Neural crest cell (in vitro differentiated cells): Measurements from ENCODE around the gene KRTAP19-8. TPM values are rescaled to one million over a fixed set of nuclear protein-coding genes. Genes with fewer than 3 reads are reported as not detected.

ENCODE experiments used
- DNase-seq: peaks from one replicate; pipeline ENCODE4 v3.0.0; 2021; ENCODE audit warnings: low read depth, mixed read lengths, low spot score
- H3K27ac Mint-ChIP-seq: one replicate; pipeline ENCODE4 v1.8.0; 2021; ENCODE audit warnings: mild to moderate bottlenecking, mixed read lengths; ENCODE audit not compliant: unreplicated experiment
- H3K27me3 Mint-ChIP-seq: 2 replicates; pipeline ENCODE4 v1.8.0; 2021; ENCODE audit warnings: low read depth, mild to moderate bottlenecking, mixed read lengths
- H3K36me3 Mint-ChIP-seq: 2 replicates; pipeline ENCODE4 v1.8.0; 2021; ENCODE audit warnings: low read depth, mild to moderate bottlenecking, mixed read lengths
- H3K4me1 Mint-ChIP-seq: 2 replicates; pipeline ENCODE4 v1.8.0; 2021; ENCODE audit warnings: mixed read lengths
- H3K4me3 Mint-ChIP-seq: one replicate; pipeline ENCODE4 v1.8.0; 2021; ENCODE audit warnings: mild to moderate bottlenecking, mixed read lengths
- H3K9me3 Mint-ChIP-seq: 2 replicates; pipeline ENCODE4 v1.8.0; 2021; ENCODE audit warnings: mixed read lengths
- long read RNA-seq: library from polyadenylated mRNA; unstranded; transcript quantifications from one replicate; pipeline ENCODE4 v2.0.0, GENCODE V29; 2020
- total RNA-seq: library from RNA; stranded (reverse); gene quantifications from 2 replicates; pipeline ENCODE4 v1.2.1, GENCODE V29; 2021
- TF ChIP-seq, protein P1 (sequence below): fragments of 200-600 bp; sonication (generic); conservative IDR thresholded peaks from 2 replicates; pipeline ENCODE4 v1.5.0; 2021; ENCODE audit warnings: antibody characterized with exemption, mild to moderate bottlenecking

The KRTAP19-8 gene, protein sequence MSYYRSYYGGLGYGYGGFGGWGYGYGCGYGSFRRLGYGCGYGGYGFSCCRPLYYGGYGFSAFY
- total RNA-seq, result not detected in 2 replicates
- long read RNA-seq, result 0 reads

DNA sequence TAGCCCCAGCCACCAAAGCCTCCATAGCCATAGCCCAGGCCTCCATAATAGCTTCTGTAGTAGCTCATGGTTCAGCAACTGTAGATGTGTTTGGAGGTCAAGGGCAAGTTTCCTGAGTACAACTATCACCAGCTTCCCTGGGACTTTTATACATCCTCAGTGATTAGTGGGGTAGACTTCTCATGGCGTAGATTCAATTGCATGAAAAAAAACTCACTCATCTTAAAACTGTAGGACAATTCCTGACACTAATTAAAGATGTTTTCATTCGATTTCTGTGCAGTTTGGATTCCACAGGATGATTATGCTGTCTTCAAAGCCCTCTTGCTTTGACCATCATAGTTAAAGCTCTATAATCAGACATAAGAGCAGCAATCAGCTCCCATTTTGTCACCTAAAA lies at the start of gene KRTAP19-8:
TSS of gene KRTAP19-8 (minus strand) at position 101 of the 400 bp plus-strand sequence. CDS start at position 68, 33 bp downstream.
- Mint-ChIP-seq H3K36me3 (no peaks in the 10 kb centered on the region), H3K9me3 (peaks cover 5% of the 10 kb centered on the region), H3K4me3 (no peak within 1 kb of the TSS), H3K27me3 (peaks cover 11% of the 10 kb centered on the region), H3K4me1 (no peaks in the 10 kb centered on the region), H3K27ac (no peak within 1 kb of the TSS)
- no peak for DNase-seq
- TF ChIP-seq, protein P1, sequence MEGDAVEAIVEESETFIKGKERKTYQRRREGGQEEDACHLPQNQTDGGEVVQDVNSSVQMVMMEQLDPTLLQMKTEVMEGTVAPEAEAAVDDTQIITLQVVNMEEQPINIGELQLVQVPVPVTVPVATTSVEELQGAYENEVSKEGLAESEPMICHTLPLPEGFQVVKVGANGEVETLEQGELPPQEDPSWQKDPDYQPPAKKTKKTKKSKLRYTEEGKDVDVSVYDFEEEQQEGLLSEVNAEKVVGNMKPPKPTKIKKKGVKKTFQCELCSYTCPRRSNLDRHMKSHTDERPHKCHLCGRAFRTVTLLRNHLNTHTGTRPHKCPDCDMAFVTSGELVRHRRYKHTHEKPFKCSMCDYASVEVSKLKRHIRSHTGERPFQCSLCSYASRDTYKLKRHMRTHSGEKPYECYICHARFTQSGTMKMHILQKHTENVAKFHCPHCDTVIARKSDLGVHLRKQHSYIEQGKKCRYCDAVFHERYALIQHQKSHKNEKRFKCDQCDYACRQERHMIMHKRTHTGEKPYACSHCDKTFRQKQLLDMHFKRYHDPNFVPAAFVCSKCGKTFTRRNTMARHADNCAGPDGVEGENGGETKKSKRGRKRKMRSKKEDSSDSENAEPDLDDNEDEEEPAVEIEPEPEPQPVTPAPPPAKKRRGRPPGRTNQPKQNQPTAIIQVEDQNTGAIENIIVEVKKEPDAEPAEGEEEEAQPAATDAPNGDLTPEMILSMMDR, result no peak

DNA sequence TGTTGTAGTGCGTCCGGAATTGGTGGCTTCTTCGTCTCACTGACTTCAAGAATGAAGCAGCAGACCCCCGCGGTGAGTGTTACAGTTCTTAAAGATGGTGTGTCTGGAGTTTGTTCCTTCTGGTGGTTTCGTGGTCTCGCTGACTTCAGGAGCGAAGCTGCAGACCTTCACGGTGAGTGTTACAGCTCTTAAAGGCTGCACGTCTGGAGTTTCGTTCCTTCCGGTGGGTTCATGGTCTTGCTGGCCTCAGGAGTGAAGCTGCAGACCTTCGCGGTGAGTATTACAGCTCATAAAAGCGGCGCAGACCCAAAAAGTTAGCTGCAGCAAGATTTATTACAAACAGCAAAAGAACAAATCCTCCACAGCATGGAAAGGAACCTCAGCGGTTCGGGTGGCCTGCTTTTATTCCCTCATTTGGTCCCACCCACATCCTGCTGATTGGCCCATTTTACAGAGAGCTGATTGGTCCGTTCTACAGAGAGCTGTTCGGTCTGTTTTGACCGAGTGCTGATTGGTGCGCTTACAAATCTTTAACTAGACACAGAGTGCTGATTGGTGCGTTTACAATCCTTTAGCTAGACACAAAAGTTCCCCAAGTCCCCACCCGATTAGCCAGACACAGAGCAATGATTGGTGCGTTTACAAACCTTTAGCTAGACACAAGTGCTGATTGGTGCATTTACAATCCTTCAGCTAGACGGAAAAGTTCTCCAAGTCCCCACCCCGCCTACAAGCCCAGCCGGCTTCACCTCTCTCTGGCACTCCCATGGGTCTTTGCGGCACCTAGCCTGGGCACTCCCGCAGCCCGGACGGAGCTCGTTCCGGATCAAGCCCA lies 49.6 kb upstream of the KRTAP19-8 start:
- peaks cover 3% of the 10 kb centered on the region for H3K4me1 Mint-ChIP-seq
- no peak overlapping the region for H3K27ac Mint-ChIP-seq
- H3K27me3 Mint-ChIP-seq, result peaks cover 2% of the 10 kb centered on the region
- no peaks in the 10 kb centered on the region for H3K36me3 Mint-ChIP-seq
- H3K4me3 Mint-ChIP-seq, result no peak overlapping the region
- no peak for DNase-seq
- TF ChIP-seq, protein P1, result no peak
- no peaks in the 10 kb centered on the region for H3K9me3 Mint-ChIP-seq

DNA sequence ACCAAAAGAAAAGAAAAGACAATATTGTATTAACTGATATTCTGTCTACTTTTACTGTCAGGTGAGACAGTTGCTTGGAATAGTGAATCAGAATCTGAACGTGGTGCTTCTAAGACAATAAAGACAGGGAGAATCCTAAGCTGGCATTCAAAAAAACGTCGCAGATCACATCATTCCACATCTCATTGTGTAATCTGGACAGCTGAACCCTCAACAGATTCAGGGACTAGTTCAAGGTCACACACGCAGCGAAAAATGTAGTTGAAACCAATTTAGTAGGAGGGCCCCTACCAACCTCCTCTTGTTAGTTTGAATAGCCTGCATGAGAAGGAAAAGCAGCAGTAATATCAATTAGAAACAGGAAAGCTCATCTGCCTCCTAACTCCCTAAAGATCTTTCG lies 46.4 kb upstream of the KRTAP19-8 start:
- Mint-ChIP-seq H3K36me3 (no peaks in the 10 kb centered on the region), H3K4me3 (no peak overlapping the region), H3K4me1 (peaks cover 3% of the 10 kb centered on the region), H3K27ac (no peak overlapping the region), H3K27me3 (no peaks in the 10 kb centered on the region), H3K9me3 (no peaks in the 10 kb centered on the region)
- TF ChIP-seq, protein P1, result no peak
- no peak for DNase-seq

DNA sequence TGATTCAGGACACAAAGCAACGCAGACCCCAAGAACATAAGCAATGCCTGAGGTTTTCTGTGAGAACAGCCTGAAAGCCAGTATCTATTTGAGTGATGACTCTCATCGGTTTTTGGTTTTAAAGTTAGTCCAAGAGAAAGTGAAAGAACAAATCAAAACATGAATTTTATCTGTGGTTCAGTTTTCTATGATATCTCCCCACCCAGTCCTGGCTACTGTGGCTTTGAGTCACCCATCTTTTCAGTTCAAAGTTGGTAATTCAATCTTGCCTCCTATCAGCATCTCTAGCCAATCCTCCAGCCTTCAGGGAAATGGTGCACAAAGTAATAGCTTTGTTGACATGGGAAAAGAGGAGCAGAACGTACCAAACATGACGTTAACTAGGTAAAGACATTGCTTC lies 40.5 kb upstream of the KRTAP19-8 start:
- H3K27me3 Mint-ChIP-seq, result no peaks in the 10 kb centered on the region
- H3K9me3 Mint-ChIP-seq, result no peaks in the 10 kb centered on the region
- no peaks in the 10 kb centered on the region for H3K36me3 Mint-ChIP-seq
- no peaks in the 10 kb centered on the region for H3K4me1 Mint-ChIP-seq
- H3K4me3 Mint-ChIP-seq, result no peak overlapping the region
- TF ChIP-seq, protein P1, result no peak
- no peak for DNase-seq
- no peak overlapping the region for H3K27ac Mint-ChIP-seq

DNA sequence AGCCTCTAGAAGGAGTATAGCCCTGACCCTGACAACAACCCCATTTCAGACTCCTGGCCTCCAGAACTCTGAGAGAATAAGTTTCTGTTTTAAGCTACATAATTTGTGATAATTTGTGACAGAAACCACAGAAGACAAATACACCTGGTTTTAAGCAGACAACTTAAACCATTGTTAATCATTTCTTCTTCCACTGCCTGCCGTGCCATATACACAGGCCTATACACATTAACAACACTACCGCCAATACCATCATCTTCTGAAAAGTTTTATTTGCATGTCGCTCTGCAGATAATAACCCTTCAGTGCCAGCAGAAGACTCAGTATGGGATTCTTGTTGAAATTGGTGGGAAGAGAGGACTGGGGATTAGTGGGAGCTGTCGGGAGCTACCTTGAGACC lies 39.9 kb upstream of the KRTAP19-8 start:
- Mint-ChIP-seq H3K27me3 (no peaks in the 10 kb centered on the region), H3K4me1 (no peaks in the 10 kb centered on the region), H3K4me3 (no peak overlapping the region), H3K9me3 (no peaks in the 10 kb centered on the region), H3K27ac (no peak overlapping the region), H3K36me3 (no peaks in the 10 kb centered on the region)
- TF ChIP-seq, protein P1, result no peak
- DNase-seq, result no peak
